GM23338 (cell line): ENCODE measurements around the gene C11orf52. TPM values are rescaled to one million over a fixed set of nuclear protein-coding genes. Genes with fewer than 3 reads are reported as not detected.

ENCODE experiments used
- ATAC-seq: fragments of 200-7000 bp; cut with Tn5 transposase; 3 replicates; pipeline ENCODE4 v1.9.1; 2020
- DNase-seq: peaks from one replicate; pipeline ENCODE4 v3.0.0-alpha.2; 2015; ENCODE audit warnings: low spot score
- H2AFZ ChIP-seq: fragments of 200-600 bp; sonication (generic); 2 replicates; pipeline ENCODE4 v1.8.0; 2016; ENCODE audit warnings: antibody characterized with exemption, mild to moderate bottlenecking, moderate library complexity
- H3F3A ChIP-seq: fragments of 200-600 bp; sonication (generic); replicated peaks from 2 replicates; pipeline ENCODE4 v1.8.0; 2017; ENCODE audit warnings: antibody characterized with exemption, mixed run types, low read depth
- H3K27ac ChIP-seq: fragments of 200-600 bp; sonication (generic); 2 replicates; pipeline ENCODE4 v1.6.1; 2016; ENCODE audit warnings: low read depth
- H3K27me3 ChIP-seq: fragments of 200-600 bp; sonication (generic); 2 replicates; pipeline ENCODE4 v1.8.0; 2016; ENCODE audit warnings: mild to moderate bottlenecking, mixed run types, moderate library complexity; ENCODE audit not compliant: insufficient read depth
- H3K36me3 ChIP-seq: fragments of 200-600 bp; sonication (generic); 2 replicates; pipeline ENCODE4 v1.8.0; 2016; ENCODE audit warnings: mild to moderate bottlenecking; ENCODE audit not compliant: insufficient read depth
- H3K4me1 ChIP-seq: fragments of 200-600 bp; sonication (generic); 2 replicates; pipeline ENCODE4 v1.8.0; 2016; ENCODE audit warnings: mild to moderate bottlenecking, moderate library complexity; ENCODE audit not compliant: insufficient read depth
- H3K4me2 ChIP-seq: fragments of 200-600 bp; sonication (generic); 2 replicates; pipeline ENCODE4 v1.7.1; 2017; ENCODE audit warnings: mixed run types
- H3K4me3 ChIP-seq: fragments of 200-600 bp; sonication (generic); 2 replicates; pipeline ENCODE4 v1.6.1; 2016; ENCODE audit warnings: mixed run types
- H3K79me2 ChIP-seq: fragments of 200-600 bp; sonication (generic); replicated peaks from 2 replicates; pipeline ENCODE4 v1.8.0; 2017; ENCODE audit warnings: mild to moderate bottlenecking; ENCODE audit not compliant: insufficient read depth
- H3K9me2 ChIP-seq: fragments of 200-600 bp; sonication (generic); 2 replicates; pipeline ENCODE4 v1.8.0; 2017; ENCODE audit not compliant: insufficient read depth
- H4K20me1 ChIP-seq: fragments of 200-600 bp; sonication (generic); replicated peaks from 2 replicates; pipeline ENCODE4 v1.8.0; 2017; ENCODE audit warnings: mild to moderate bottlenecking; ENCODE audit not compliant: insufficient read depth
- H3K27ac Mint-ChIP-seq: 2 replicates; pipeline ENCODE4 v1.8.0; 2020; ENCODE audit warnings: inconsistent platforms, mild to moderate bottlenecking, moderate library complexity, mixed read lengths
- H3K27me3 Mint-ChIP-seq: 3 replicates; pipeline ENCODE4 v1.8.0; 2022; ENCODE audit warnings: low read depth, mild to moderate bottlenecking, moderate library complexity, mixed read lengths, inconsistent platforms; ENCODE audit not compliant: insufficient read depth, poor library complexity
- H3K36me3 Mint-ChIP-seq: 3 replicates; pipeline ENCODE4 v1.8.0; 2021; ENCODE audit warnings: low read depth, mild to moderate bottlenecking, inconsistent platforms, moderate library complexity, mixed read lengths
- H3K4me1 Mint-ChIP-seq: 3 replicates; pipeline ENCODE4 v1.8.0; 2020; ENCODE audit warnings: mild to moderate bottlenecking, inconsistent platforms, mixed read lengths
- H3K4me3 Mint-ChIP-seq: 3 replicates; pipeline ENCODE4 v1.8.0; 2021; ENCODE audit warnings: moderate library complexity, mild to moderate bottlenecking, inconsistent platforms, mixed read lengths
- H3K9me3 Mint-ChIP-seq: 3 replicates; pipeline ENCODE4 v1.8.0; 2020; ENCODE audit warnings: moderate library complexity, mild to moderate bottlenecking, inconsistent platforms, mixed read lengths
- CREB1 ChIP-seq: fragments of 250-450 bp; sonication (Bioruptor Pico); IDR thresholded peaks from 2 replicates; pipeline ENCODE4 v1.5.0; 2020; ENCODE audit warnings: low read depth, mild to moderate bottlenecking, moderate library complexity
- EZH2 ChIP-seq: fragments of 200-600 bp; sonication (generic); IDR thresholded peaks from one replicate; pipeline ENCODE4 v1.8.0; 2017; ENCODE audit warnings: antibody characterized with exemption, mild to moderate bottlenecking, low read depth; ENCODE audit not compliant: unreplicated experiment
- NANOG ChIP-seq: IDR thresholded peaks from 2 replicates; pipeline ENCODE4 v1.6.1; 2016; ENCODE audit warnings: antibody characterized with exemption, borderline replicate concordance
- STAT1 ChIP-seq: IDR thresholded peaks from one replicate; pipeline ENCODE4 v1.6.1; 2016; ENCODE audit warnings: antibody characterized with exemption; ENCODE audit not compliant: unreplicated experiment
- ZNF114 ChIP-seq: fragments of 250-450 bp; sonication (Bioruptor Pico); IDR thresholded peaks from 2 replicates; pipeline ENCODE4 v1.5.0; 2020; ENCODE audit warnings: mild to moderate bottlenecking, moderate library complexity
- ZNF331 ChIP-seq: fragments of 250-450 bp; sonication (Bioruptor Pico); IDR thresholded peaks from 2 replicates; pipeline ENCODE4 v1.5.0; 2020; ENCODE audit warnings: low read depth, mild to moderate bottlenecking, moderate library complexity
- polyA plus RNA-seq: library from polyadenylated mRNA; unstranded; fragments of >200 nt; fragmentation: Nextera tagmentation; extraction: Ambion mirVana; gene quantifications from 2 replicates; pipeline ENCODE4 v1.2.1, GENCODE V29; 2016
- total RNA-seq: library from RNA; depleted of rRNA; stranded (reverse); fragments of >200 nt; shearing (Covaris generic); gene quantifications from 2 replicates; pipeline ENCODE4 v1.2.3, GENCODE V29; 2014
- TF ChIP-seq, protein P1 (sequence below), 2 experiments: fragments of 200-600 bp in 1 of 2; sonication (generic) in 1 of 2; conservative IDR thresholded peaks; 2 replicates each; pipeline versions ENCODE4 v1.5.1 to v1.6.1; 2016 to 2017; ENCODE audit warnings: antibody characterized with exemption in 2 of 2, low read depth in 2 of 2, mild to moderate bottlenecking in 2 of 2, moderate library complexity in 1 of 2
- TF ChIP-seq, protein P2 (sequence below): fragments of 250-450 bp; sonication (Bioruptor Pico); IDR thresholded peaks from 2 replicates; pipeline ENCODE4 v1.5.0; 2020; ENCODE audit warnings: mild to moderate bottlenecking, moderate library complexity
- TF ChIP-seq, protein P3 (sequence below): IDR thresholded peaks from 2 replicates; pipeline ENCODE4 v1.6.1; 2016; ENCODE audit warnings: antibody characterized with exemption

Gene C11orf52
- total and polyA plus RNA-seq, 2 experiments from 2014 or later = 1.0 to 4.1 TPM

DNA sequence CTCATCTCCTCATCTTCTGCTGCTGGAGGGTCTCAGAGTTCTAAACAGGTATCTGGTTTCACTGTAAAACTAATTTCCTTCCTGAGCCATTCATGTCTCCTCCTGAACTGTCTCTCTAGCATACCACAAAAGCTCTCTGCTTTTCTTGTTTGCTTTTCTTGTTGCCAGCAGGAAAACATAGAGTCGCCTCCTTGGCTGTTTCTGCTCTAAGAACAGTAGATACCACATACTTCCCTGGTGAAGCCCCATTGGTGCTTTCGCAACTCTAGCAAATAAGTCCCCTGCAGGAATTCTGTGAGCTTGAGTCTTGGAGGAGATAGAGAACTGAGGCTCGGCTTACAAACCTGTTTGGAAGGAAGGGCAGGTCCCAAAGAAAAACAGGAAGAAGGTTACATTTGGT, 25.4 kb downstream of the C11orf52 start (continued):
- TF ChIP-seq, protein P1, sequence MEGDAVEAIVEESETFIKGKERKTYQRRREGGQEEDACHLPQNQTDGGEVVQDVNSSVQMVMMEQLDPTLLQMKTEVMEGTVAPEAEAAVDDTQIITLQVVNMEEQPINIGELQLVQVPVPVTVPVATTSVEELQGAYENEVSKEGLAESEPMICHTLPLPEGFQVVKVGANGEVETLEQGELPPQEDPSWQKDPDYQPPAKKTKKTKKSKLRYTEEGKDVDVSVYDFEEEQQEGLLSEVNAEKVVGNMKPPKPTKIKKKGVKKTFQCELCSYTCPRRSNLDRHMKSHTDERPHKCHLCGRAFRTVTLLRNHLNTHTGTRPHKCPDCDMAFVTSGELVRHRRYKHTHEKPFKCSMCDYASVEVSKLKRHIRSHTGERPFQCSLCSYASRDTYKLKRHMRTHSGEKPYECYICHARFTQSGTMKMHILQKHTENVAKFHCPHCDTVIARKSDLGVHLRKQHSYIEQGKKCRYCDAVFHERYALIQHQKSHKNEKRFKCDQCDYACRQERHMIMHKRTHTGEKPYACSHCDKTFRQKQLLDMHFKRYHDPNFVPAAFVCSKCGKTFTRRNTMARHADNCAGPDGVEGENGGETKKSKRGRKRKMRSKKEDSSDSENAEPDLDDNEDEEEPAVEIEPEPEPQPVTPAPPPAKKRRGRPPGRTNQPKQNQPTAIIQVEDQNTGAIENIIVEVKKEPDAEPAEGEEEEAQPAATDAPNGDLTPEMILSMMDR (conservative IDR thresholded peaks at IDR 0.05; ENCODE audit: low read depth in 2 of 2) = no peak

DNA sequence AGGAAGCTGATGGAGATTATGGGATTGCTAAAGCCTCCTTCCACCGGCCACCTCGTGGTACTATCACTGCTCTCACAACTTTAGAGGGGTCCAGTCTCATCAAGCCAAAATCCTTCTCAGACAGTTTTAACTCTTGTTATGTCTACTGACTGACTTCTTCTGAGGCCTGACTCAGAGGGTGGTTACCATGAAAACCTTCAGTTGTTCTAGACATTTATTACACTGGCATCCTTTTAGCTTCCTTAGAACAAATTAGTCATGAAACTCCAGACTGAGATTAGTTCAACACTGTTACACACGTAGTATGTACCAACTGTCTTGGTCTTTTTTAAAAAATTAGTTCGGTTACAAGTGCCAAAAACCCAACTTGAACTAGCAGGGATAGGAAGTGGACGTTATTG, 25.9 kb downstream of the C11orf52 start:
- H3K36me3 Mint-ChIP-seq = no peaks in the 10 kb centered on the region; the same call in 2 of the 3 replicates
- DNase-seq = no peak
- peaks cover 13% of the 10 kb centered on the region; the same call in 2 of the 3 replicates for H3K4me1 Mint-ChIP-seq
- TF ChIP-seq ZNF331 (CRISPR knock-in tag) (no peak), STAT1 (no peak), EZH2 (no peak), NANOG (no peak), CREB1 (CRISPR knock-in tag) (no peak), ZNF114 (CRISPR knock-in tag) (no peak)
- TF ChIP-seq, protein P2, sequence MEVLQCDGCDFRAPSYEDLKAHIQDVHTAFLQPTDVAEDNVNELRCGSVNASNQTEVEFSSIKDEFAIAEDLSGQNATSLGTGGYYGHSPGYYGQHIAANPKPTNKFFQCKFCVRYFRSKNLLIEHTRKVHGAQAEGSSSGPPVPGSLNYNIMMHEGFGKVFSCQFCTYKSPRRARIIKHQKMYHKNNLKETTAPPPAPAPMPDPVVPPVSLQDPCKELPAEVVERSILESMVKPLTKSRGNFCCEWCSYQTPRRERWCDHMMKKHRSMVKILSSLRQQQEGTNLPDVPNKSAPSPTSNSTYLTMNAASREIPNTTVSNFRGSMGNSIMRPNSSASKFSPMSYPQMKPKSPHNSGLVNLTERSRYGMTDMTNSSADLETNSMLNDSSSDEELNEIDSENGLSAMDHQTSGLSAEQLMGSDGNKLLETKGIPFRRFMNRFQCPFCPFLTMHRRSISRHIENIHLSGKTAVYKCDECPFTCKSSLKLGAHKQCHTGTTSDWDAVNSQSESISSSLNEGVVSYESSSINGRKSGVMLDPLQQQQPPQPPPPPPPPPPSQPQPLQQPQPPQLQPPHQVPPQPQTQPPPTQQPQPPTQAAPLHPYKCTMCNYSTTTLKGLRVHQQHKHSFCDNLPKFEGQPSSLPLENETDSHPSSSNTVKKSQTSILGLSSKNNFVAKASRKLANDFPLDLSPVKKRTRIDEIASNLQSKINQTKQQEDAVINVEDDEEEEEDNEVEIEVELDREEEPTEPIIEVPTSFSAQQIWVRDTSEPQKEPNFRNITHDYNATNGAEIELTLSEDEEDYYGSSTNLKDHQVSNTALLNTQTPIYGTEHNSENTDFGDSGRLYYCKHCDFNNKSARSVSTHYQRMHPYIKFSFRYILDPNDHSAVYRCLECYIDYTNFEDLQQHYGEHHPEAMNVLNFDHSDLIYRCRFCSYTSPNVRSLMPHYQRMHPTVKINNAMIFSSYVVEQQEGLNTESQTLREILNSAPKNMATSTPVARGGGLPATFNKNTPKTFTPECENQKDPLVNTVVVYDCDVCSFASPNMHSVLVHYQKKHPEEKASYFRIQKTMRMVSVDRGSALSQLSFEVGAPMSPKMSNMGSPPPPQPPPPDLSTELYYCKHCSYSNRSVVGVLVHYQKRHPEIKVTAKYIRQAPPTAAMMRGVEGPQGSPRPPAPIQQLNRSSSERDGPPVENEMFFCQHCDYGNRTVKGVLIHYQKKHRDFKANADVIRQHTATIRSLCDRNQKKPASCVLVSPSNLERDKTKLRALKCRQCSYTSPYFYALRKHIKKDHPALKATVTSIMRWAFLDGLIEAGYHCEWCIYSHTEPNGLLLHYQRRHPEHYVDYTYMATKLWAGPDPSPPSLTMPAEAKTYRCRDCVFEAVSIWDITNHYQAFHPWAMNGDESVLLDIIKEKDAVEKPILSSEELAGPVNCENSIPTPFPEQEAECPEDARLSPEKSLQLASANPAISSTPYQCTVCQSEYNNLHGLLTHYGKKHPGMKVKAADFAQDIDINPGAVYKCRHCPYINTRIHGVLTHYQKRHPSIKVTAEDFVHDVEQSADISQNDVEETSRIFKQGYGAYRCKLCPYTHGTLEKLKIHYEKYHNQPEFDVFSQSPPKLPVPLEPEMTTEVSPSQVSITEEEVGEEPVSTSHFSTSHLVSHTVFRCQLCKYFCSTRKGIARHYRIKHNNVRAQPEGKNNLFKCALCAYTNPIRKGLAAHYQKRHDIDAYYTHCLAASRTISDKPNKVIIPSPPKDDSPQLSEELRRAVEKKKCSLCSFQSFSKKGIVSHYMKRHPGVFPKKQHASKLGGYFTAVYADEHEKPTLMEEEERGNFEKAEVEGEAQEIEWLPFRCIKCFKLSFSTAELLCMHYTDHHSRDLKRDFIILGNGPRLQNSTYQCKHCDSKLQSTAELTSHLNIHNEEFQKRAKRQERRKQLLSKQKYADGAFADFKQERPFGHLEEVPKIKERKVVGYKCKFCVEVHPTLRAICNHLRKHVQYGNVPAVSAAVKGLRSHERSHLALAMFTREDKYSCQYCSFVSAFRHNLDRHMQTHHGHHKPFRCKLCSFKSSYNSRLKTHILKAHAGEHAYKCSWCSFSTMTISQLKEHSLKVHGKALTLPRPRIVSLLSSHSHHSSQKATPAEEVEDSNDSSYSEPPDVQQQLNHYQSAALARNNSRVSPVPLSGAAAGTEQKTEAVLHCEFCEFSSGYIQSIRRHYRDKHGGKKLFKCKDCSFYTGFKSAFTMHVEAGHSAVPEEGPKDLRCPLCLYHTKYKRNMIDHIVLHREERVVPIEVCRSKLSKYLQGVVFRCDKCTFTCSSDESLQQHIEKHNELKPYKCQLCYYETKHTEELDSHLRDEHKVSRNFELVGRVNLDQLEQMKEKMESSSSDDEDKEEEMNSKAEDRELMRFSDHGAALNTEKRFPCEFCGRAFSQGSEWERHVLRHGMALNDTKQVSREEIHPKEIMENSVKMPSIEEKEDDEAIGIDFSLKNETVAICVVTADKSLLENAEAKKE (CRISPR knock-in tag) = no peak
- TF ChIP-seq, protein P3, sequence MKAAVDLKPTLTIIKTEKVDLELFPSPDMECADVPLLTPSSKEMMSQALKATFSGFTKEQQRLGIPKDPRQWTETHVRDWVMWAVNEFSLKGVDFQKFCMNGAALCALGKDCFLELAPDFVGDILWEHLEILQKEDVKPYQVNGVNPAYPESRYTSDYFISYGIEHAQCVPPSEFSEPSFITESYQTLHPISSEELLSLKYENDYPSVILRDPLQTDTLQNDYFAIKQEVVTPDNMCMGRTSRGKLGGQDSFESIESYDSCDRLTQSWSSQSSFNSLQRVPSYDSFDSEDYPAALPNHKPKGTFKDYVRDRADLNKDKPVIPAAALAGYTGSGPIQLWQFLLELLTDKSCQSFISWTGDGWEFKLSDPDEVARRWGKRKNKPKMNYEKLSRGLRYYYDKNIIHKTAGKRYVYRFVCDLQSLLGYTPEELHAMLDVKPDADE = no peak
- no peaks in the 10 kb centered on the region for H3K9me3 Mint-ChIP-seq
- H3K27me3 ChIP-seq = no peaks in the 10 kb centered on the region
- no peaks in the 10 kb centered on the region for H3K9me2 ChIP-seq
- peaks cover 11% of the 10 kb centered on the region; the same call in 1 of the 2 replicates for H3K79me2 ChIP-seq
- no peak overlapping the region for H3K4me2 ChIP-seq
- H3K27ac Mint-ChIP-seq = no peak overlapping the region
- no peak overlapping the region for H3K4me3 Mint-ChIP-seq
- H3K4me3 ChIP-seq = no peak overlapping the region
- no peaks in the 10 kb centered on the region for H3K36me3 ChIP-seq
- no peaks in the 10 kb centered on the region for H3F3A ChIP-seq
- ATAC-seq = no peak
- no peaks in the 10 kb centered on the region for H3K4me1 ChIP-seq
- peaks cover 3% of the 10 kb centered on the region for H3K27me3 Mint-ChIP-seq
- H3K27ac ChIP-seq = peak overlapping the region; percentile 29; the same call in 1 of the 2 replicates
- H2AFZ ChIP-seq = no peak overlapping the region
- no peaks in the 10 kb centered on the region; the same call in 1 of the 2 replicates for H4K20me1 ChIP-seq
